Thoracic aorta (tissue), 2 donors: Measurements from ENCODE around the gene RAMP1. TPM values are rescaled to one million over a fixed set of nuclear protein-coding genes. Genes with fewer than 3 reads are reported as not detected.

Experiments used
- ATAC-seq: fragments of 150-250 bp; one replicate; pipeline ENCODE4 v1.8.0; 2017; ENCODE audit warnings: low read depth; ENCODE audit not compliant: insufficient number of reproducible peaks, low FRiP score
- DNase-seq: peaks from one replicate; pipeline ENCODE4 v3.0.0-alpha.2; 2020; ENCODE audit warnings: low spot score
- H3K27ac ChIP-seq, 2 donors: fragments of 200-600 bp; sonication (generic); 1 replicate in 1 of 2; 2 replicates in 1 of 2; pipeline ENCODE4 v1.5.1; 2016; ENCODE audit warnings: mild to moderate bottlenecking in 2 of 2, moderate library complexity in 2 of 2
- H3K27me3 ChIP-seq: fragments of 200-600 bp; sonication (generic); replicated peaks from 2 replicates; pipeline ENCODE4 v1.6.0; 2016; ENCODE audit warnings: mild to moderate bottlenecking; ENCODE audit not compliant: insufficient read depth
- H3K36me3 ChIP-seq: fragments of 200-600 bp; sonication (generic); one replicate; pipeline ENCODE4 v1.5.1; 2016
- H3K4me1 ChIP-seq, 2 donors: fragments of 200-600 bp; sonication (generic); 1 replicate in 1 of 2; 2 replicates in 1 of 2; pipeline versions ENCODE4 v1.5.1 to v1.6.0; 2016; ENCODE audit warnings: low read depth in 2 of 2, mild to moderate bottlenecking in 1 of 2; ENCODE audit not compliant: control insufficient read depth in 1 of 2
- H3K4me3 ChIP-seq: fragments of 200-600 bp; sonication (generic); 2 replicates; pipeline ENCODE4 v1.5.1; 2016; ENCODE audit warnings: mild to moderate bottlenecking
- H3K9me3 ChIP-seq: fragments of 200-600 bp; sonication (generic); 2 replicates; pipeline ENCODE4 v1.5.1; 2016
- CTCF ChIP-seq: fragments of 200-600 bp; sonication (generic); IDR thresholded peaks from one replicate; pipeline ENCODE4 v1.5.1; 2019; ENCODE audit warnings: antibody characterized with exemption
- total RNA-seq, 2 donors: library from RNA; depleted of rRNA; stranded (reverse); fragments of >200 nt; gene quantifications; one replicate each; pipeline versions ENCODE4 v1.1.0 to v1.2.3, GENCODE V29; 2016

RAMP1 gene
- total RNA-seq, 2 donors from 2014 or later, result 246 to 525 TPM

GRCh38 chr2:237909075-237909695 lies 49.8 kb downstream of the RAMP1 start:
- no peak for ATAC-seq
- no peak for TF ChIP-seq CTCF
- no peak for DNase-seq
- H3K27ac ChIP-seq, result peak overlapping the region; percentile 43 to 55
- H3K36me3 ChIP-seq, result peaks cover 9% of the 10 kb centered on the region
- H3K4me1 ChIP-seq, result peaks cover 13 to 51% of the 10 kb centered on the region in 2 donors
- no peak overlapping the region for H3K4me3 ChIP-seq
- no peaks in the 10 kb centered on the region for H3K27me3 ChIP-seq
- no peaks in the 10 kb centered on the region for H3K9me3 ChIP-seq

GRCh38 chr2:237909801-237910475 lies 50.5 kb downstream of the RAMP1 start:
- peak overlapping the region; percentile 43 to 55 for H3K27ac ChIP-seq
- H3K36me3 ChIP-seq, result peaks cover 9% of the 10 kb centered on the region
- TF ChIP-seq CTCF, result no peak
- H3K9me3 ChIP-seq, result no peaks in the 10 kb centered on the region
- H3K4me1 ChIP-seq, result peaks cover 8 to 44% of the 10 kb centered on the region in 2 donors
- no peak overlapping the region for H3K4me3 ChIP-seq
- DNase-seq (no peak), ATAC-seq (no peak)
- H3K27me3 ChIP-seq, result no peaks in the 10 kb centered on the region

GRCh38 chr2:237910576-237911362 lies 51.3 kb downstream of the RAMP1 start:
- ATAC-seq, result no peak
- Histone ChIP-seq H3K27ac (peak overlapping the region; percentile 6 to 38), H3K36me3 (peaks cover 9% of the 10 kb centered on the region), H3K4me1 (peaks cover 4 to 39% of the 10 kb centered on the region in 2 donors), H3K9me3 (no peaks in the 10 kb centered on the region), H3K27me3 (no peaks in the 10 kb centered on the region), H3K4me3 (no peak overlapping the region)
- TF ChIP-seq CTCF, result no peak
- no peak for DNase-seq

- ATAC-seq, result no peak
Measured at GRCh38 chr2:237911363-237912017, 52.1 kb downstream of the RAMP1 start.

More at GRCh38 chr2:237911363-237912017, 52.1 kb downstream of the RAMP1 start:
- no peaks in the 10 kb centered on the region for H3K9me3 ChIP-seq
- no peak for DNase-seq
- H3K4me3 ChIP-seq, result no peak overlapping the region
- H3K4me1 ChIP-seq, result peaks cover 0 to 32% of the 10 kb centered on the region in 2 donors
- no peaks in the 10 kb centered on the region for H3K27me3 ChIP-seq
- peaks cover 9% of the 10 kb centered on the region for H3K36me3 ChIP-seq
- H3K27ac ChIP-seq, result peak overlapping the region; percentile 35 to 38
- no peak for TF ChIP-seq CTCF
